ENCODE measurements around the gene MAP2K1. TPM values are rescaled to one million over a fixed set of nuclear protein-coding genes. Genes with fewer than 3 reads are reported as not detected.

Gene MAP2K1
- polyA plus RNA-seq, 1 of the 3 experiments (the other 2 are of a cell fraction), result 21.8 TPM

- Histone ChIP-seq H3K4me1 (ENCODE audit: control insufficient read depth in 1 of 2, insufficient read depth in 2 of 2, low read depth in 1 of 2, low read length in 1 of 2) (peaks cover 0 to 17% of the 10 kb centered on the region in 2 experiments; a peak in 2 of 4 replicates), H3F3A (replicated peaks; ENCODE audit: insufficient read depth) (no peaks in the 10 kb centered on the region), H4K20me1 (ENCODE audit: insufficient read depth) (peaks cover 8% of the 10 kb centered on the region; the same call in 1 of the 2 replicates), H3K9me2 (no peaks in the 10 kb centered on the region), H3K79me2 (ENCODE audit: insufficient read depth) (peaks cover 96% of the 10 kb centered on the region), H3K27me3 (ENCODE audit: insufficient read depth) (no peaks in the 10 kb centered on the region), H3K4me3 (ENCODE audit: low read depth in 2 of 2, low read length in 1 of 2) (no peak overlapping the region), H3K9ac (no peak overlapping the region), H3K9me3 (no peaks in the 10 kb centered on the region), H3K36me3 (replicated peaks in 1 of 2; ENCODE audit: control insufficient read depth in 1 of 2, insufficient read depth in 2 of 2, low read length in 1 of 2) (no peaks in the 10 kb centered on the region), H3K4me2 (no peak overlapping the region), H3K27ac (ENCODE audit: low read depth in 2 of 2, low read length in 1 of 2) (no peak overlapping the region), H2AFZ (ENCODE audit: low read depth) (no peak overlapping the region)
- WGBS (ENCODE audit: low lambda C conversion rate), result 100% methylated on average over 1 of the region's 1 CpG
- no peak for TF ChIP-seq IRF3 (IDR thresholded peaks at IDR 0.05; ENCODE audit: low read depth, low read length)
- no peak for DNase-seq
- ChIA-PET POLR2A (no interaction called here), CTCF (interaction anchor here (0.9 to 1.9 kb wide), 2 partner anchors 26 to 85 kb away, joined by 3 to 5 read pairs; no protein-coding TSS in a partner anchor)
Measured at GRCh38 chr15:66413579-66413978, 26.9 kb downstream of the MAP2K1 start.

DNA sequence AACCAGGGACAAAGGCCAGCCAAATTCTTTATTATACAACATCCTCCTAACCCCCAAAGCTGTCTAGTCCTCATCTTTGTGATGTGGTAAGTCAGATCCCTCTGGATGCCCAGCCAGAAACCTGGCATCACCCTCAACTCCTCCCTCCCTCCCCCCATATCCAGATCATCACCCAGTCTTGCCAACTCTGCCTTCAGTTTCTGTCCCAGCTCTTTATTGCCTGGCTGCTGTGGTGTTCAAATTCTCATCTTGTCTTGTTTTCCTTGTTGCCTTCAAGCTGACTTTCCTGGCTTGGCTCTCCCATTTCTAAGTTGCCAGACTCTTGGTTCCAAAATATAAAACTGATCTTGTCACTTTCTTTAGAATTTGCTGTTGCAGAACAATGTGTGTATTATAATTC, 28.6 kb downstream of the MAP2K1 start:
- no peaks in the 10 kb centered on the region for H3K9me3 ChIP-seq
- H3K9me2 ChIP-seq, result no peaks in the 10 kb centered on the region
- no peak overlapping the region for H3K9ac ChIP-seq
- H3F3A ChIP-seq (replicated peaks; ENCODE audit: insufficient read depth), result no peaks in the 10 kb centered on the region
- CTCF ChIA-PET, result interaction anchor here (0.9 to 1.6 kb wide), 3 partner anchors 27 to 777 kb away, joined by 3 to 6 read pairs (median 4); no protein-coding TSS in a partner anchor
- no peaks in the 10 kb centered on the region for H3K36me3 ChIP-seq (replicated peaks in 1 of 2; ENCODE audit: control insufficient read depth in 1 of 2, insufficient read depth in 2 of 2, low read length in 1 of 2)
- no peak overlapping the region for H3K4me3 ChIP-seq (ENCODE audit: low read depth in 2 of 2, low read length in 1 of 2)
- H3K4me2 ChIP-seq, result no peak overlapping the region
- DNase-seq, result no peak
- H3K4me1 ChIP-seq (ENCODE audit: control insufficient read depth in 1 of 2, insufficient read depth in 2 of 2, low read depth in 1 of 2, low read length in 1 of 2), result peaks cover 0 to under 1% of the 10 kb centered on the region in 2 experiments; a peak in 1 of 4 replicates
- peaks cover 99% of the 10 kb centered on the region for H3K79me2 ChIP-seq (ENCODE audit: insufficient read depth)
- no peak overlapping the region for H2AFZ ChIP-seq (ENCODE audit: low read depth)
- H4K20me1 ChIP-seq (ENCODE audit: insufficient read depth), result no peaks in the 10 kb centered on the region; the same call in 1 of the 2 replicates
- H3K27me3 ChIP-seq (ENCODE audit: insufficient read depth), result no peaks in the 10 kb centered on the region
- H3K27ac ChIP-seq (ENCODE audit: low read depth in 2 of 2, low read length in 1 of 2), result no peak overlapping the region
- POLR2A ChIA-PET, result no interaction called here
- TF ChIP-seq IRF3 (IDR thresholded peaks at IDR 0.05; ENCODE audit: low read depth, low read length) (no peak), CHD2 (IDR thresholded peaks at IDR 0.05; ENCODE audit: low read length, partially characterized antibody) (no peak), JUND (IDR thresholded peaks at IDR 0.05) (no peak), TEAD4 (IDR thresholded peaks at IDR 0.05; ENCODE audit: borderline replicate concordance, insufficient read depth) (no peak), ELF1 (IDR thresholded peaks at IDR 0.05) (no peak), CTCF (IDR thresholded peaks at IDR 0.05) (no peak), TCF12 (IDR thresholded peaks at IDR 0.05) (no peak), RXRA (IDR thresholded peaks at IDR 0.05; ENCODE audit: borderline replicate concordance, low read depth) (no peak), REST (IDR thresholded peaks at IDR 0.05; ENCODE audit: low read depth, low read length) (no peak), FOSL2 (IDR thresholded peaks at IDR 0.05; ENCODE audit: borderline replicate concordance, low read depth) (no peak), EZH2phosphoT487 (IDR thresholded peaks at IDR 0.05; ENCODE audit: borderline replicate concordance, low read depth) (no peak), FOXM1 (IDR thresholded peaks at IDR 0.05; ENCODE audit: low read depth) (no peak), PBX3 (IDR thresholded peaks at IDR 0.05) (no peak), NFIC (IDR thresholded peaks at IDR 0.05; ENCODE audit: borderline replicate concordance) (no peak)
- TF ChIP-seq, protein P1, sequence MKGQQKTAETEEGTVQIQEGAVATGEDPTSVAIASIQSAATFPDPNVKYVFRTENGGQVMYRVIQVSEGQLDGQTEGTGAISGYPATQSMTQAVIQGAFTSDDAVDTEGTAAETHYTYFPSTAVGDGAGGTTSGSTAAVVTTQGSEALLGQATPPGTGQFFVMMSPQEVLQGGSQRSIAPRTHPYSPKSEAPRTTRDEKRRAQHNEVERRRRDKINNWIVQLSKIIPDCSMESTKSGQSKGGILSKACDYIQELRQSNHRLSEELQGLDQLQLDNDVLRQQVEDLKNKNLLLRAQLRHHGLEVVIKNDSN (IDR thresholded peaks at IDR 0.05; ENCODE audit: borderline replicate concordance, low read depth), result no peak
- TF ChIP-seq, protein P2, sequence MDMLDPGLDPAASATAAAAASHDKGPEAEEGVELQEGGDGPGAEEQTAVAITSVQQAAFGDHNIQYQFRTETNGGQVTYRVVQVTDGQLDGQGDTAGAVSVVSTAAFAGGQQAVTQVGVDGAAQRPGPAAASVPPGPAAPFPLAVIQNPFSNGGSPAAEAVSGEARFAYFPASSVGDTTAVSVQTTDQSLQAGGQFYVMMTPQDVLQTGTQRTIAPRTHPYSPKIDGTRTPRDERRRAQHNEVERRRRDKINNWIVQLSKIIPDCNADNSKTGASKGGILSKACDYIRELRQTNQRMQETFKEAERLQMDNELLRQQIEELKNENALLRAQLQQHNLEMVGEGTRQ (IDR thresholded peaks at IDR 0.05; ENCODE audit: borderline replicate concordance, low read depth, low read length), result no peak

Data from SK-N-SH (cell line).